HUES64 (cell line): ENCODE data around the gene PXDC1.
"Not testable (repeated sequence)": the region's sequence is repeated elsewhere in the genome, so short reads cannot be mapped to it uniquely, and the experiment has no call there.

Experiments
- H3K27ac ChIP-seq: 2 replicates; pipeline ENCODE4 v1.7.0; 2013; ENCODE audit warnings: low read depth, low read length, inconsistent platforms
- H3K27me3 ChIP-seq: 2 replicates; pipeline ENCODE4 v1.6.1; 2013; ENCODE audit warnings: mild to moderate bottlenecking, low read length; ENCODE audit not compliant: insufficient read depth
- H3K36me3 ChIP-seq: 2 replicates; pipeline ENCODE4 v1.6.1; 2013; ENCODE audit warnings: mild to moderate bottlenecking, low read length; ENCODE audit not compliant: insufficient read depth
- H3K4me1 ChIP-seq: 2 replicates; pipeline ENCODE4 v1.6.1; 2013; ENCODE audit warnings: mild to moderate bottlenecking, low read length, moderate library complexity; ENCODE audit not compliant: insufficient read depth
- H3K4me3 ChIP-seq: 2 replicates; pipeline ENCODE4 v1.5.1; 2013; ENCODE audit warnings: mild to moderate bottlenecking, low read length, moderate library complexity
- H3K9ac ChIP-seq: 2 replicates; pipeline ENCODE4 v1.6.1; 2013; ENCODE audit warnings: mild to moderate bottlenecking, low read depth, low read length
- H3K9me3 ChIP-seq: 2 replicates; pipeline ENCODE4 v1.6.1; 2013; ENCODE audit warnings: low read depth, low read length; ENCODE audit not compliant: insufficient read depth
- WGBS: fragments of 150-250, 120-280 bp; methylation state at CpG from one replicate; pipeline ENCODE4 v1.1.7; 2013; ENCODE audit warnings: missing lambda C conversion rate; 5-methylcytosine and 5-hydroxymethylcytosine counted together

Gene PXDC1

GRCh38 chr6:3725145-3726047, 26.1 kb downstream of the PXDC1 start:
- Histone ChIP-seq H3K9ac (no peak overlapping the region), H3K4me3 (no peak overlapping the region), H3K27me3 (no peaks in the 10 kb centered on the region), H3K9me3 (no peaks in the 10 kb centered on the region), H3K4me1 (peaks cover 15% of the 10 kb centered on the region), H3K27ac (no peak overlapping the region), H3K36me3 (no peaks in the 10 kb centered on the region)
- 93% methylated on average over 33 of the region's 33 CpGs for WGBS

GRCh38 chr6:3724451-3725144, 26.9 kb downstream of the PXDC1 start:
- Histone ChIP-seq H3K27ac (no peak overlapping the region), H3K27me3 (no peaks in the 10 kb centered on the region), H3K36me3 (no peaks in the 10 kb centered on the region), H3K9me3 (no peaks in the 10 kb centered on the region), H3K4me1 (peaks cover 15% of the 10 kb centered on the region), H3K9ac (no peak overlapping the region), H3K4me3 (no peak overlapping the region)
- WGBS, result 87% methylated on average over 22 of the region's 22 CpGs

DNA sequence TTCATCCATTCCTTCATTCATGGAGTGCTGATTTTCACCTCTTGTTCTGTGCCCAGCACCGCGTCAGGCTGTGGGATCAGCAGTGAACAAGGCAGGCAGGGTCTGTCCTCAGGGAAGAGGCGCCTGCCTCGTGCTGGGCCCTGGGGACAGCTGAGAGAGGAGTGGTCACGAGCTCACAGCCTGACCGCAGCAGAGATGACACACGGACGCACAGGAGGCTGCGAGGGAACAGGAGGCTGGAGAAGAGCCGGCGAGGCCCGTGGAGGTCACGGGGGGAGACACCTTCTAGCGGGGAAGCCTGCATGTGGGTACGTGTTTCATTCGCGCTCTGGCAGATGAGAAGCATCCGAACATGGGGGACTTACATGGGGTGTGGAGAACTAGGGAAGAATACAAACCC, 27.5 kb downstream of the PXDC1 start:
- peaks cover 15% of the 10 kb centered on the region for H3K4me1 ChIP-seq
- no peak overlapping the region for H3K27ac ChIP-seq
- WGBS, result 91% methylated on average over 18 of the region's 18 CpGs
- H3K36me3 ChIP-seq, result no peaks in the 10 kb centered on the region
- H3K9ac ChIP-seq, result no peak overlapping the region
- H3K4me3 ChIP-seq, result no peak overlapping the region
- no peaks in the 10 kb centered on the region for H3K9me3 ChIP-seq
- H3K27me3 ChIP-seq, result no peaks in the 10 kb centered on the region

GRCh38 chr6:3723251-3723650, 28.3 kb downstream of the PXDC1 start:
- H3K27ac ChIP-seq, result no peak overlapping the region
- WGBS, result 93% methylated on average over 8 of the region's 8 CpGs
- H3K9me3 ChIP-seq, result no peaks in the 10 kb centered on the region
- H3K27me3 ChIP-seq, result no peaks in the 10 kb centered on the region
- H3K9ac ChIP-seq, result no peak overlapping the region
- H3K36me3 ChIP-seq, result no peaks in the 10 kb centered on the region
- H3K4me3 ChIP-seq, result no peak overlapping the region
- peaks cover 15% of the 10 kb centered on the region for H3K4me1 ChIP-seq

DNA sequence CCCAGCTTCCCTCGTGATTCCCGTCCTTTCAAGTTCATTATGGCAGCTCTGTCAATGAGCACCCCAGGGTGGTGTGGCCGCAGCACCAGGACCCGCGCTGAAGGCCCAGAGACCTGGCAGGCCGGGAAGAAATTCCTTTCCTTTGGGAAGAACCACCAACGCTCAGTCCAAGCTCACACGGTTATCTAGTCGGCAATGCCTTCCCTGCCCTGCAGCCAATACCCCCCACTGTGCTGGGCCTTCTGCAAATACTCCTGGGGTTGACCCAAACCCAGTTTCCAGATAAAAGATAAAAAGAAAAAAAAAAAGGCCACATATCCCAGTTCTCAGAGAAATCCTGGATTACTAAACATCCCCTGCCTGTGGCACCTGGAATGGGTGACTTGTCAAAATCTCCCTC, 28.7 kb downstream of the PXDC1 start:
- WGBS, result 54% methylated on average over 9 of the region's 9 CpGs
- Histone ChIP-seq H3K9ac (no peak overlapping the region), H3K36me3 (no peaks in the 10 kb centered on the region), H3K27ac (no peak overlapping the region; the same call in 1 of the 2 replicates), H3K27me3 (no peaks in the 10 kb centered on the region), H3K9me3 (no peaks in the 10 kb centered on the region), H3K4me3 (no peak overlapping the region), H3K4me1 (peaks cover 15% of the 10 kb centered on the region)

- H3K36me3 ChIP-seq, result no peaks in the 10 kb centered on the region
Measured at GRCh38 chr6:3721810-3722621, 29.5 kb downstream of the PXDC1 start.

DNA sequence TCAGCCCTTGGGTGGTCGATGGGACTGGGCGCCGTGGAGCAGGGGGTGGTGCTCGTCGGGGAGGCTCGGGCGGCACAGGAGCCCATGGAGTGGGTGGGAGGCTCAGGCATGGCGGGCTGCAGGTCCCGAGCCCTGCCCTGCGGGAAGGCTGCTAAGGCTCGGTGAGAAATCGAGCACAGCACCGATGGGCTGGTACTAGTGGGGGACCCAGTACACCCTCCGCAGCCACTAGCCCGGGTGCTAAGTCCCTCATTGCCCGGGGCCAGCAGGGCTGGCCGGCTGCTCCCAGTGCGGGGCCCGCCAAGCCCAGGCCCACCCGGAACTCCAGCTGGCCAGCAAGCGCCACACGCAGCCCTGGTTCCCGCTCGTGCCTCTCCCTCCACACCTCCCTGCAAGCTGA, 30.7 kb downstream of the PXDC1 start:
- H3K4me1 ChIP-seq, result peaks cover 15% of the 10 kb centered on the region
- not testable (repeated sequence) for H3K36me3 ChIP-seq, H3K27ac ChIP-seq, H3K4me3 ChIP-seq, H3K9ac ChIP-seq, H3K9me3 ChIP-seq, H3K27me3 ChIP-seq
- 94% methylated on average over 24 of the region's 24 CpGs for WGBS

More at GRCh38 chr6:3721810-3722621, 29.5 kb downstream of the PXDC1 start:
- Histone ChIP-seq H3K9me3 (no peaks in the 10 kb centered on the region), H3K9ac (no peak overlapping the region), H3K4me3 (no peak overlapping the region), H3K4me1 (peaks cover 15% of the 10 kb centered on the region), H3K27me3 (no peaks in the 10 kb centered on the region), H3K27ac (peak overlapping the region; percentile 26; the same call in 1 of the 2 replicates)
- 36% methylated on average over 10 of the region's 11 CpGs for WGBS

GRCh38 chr6:3719462-3720308, 31.8 kb downstream of the PXDC1 start:
- 85% methylated on average over 20 of the region's 22 CpGs for WGBS

DNA sequence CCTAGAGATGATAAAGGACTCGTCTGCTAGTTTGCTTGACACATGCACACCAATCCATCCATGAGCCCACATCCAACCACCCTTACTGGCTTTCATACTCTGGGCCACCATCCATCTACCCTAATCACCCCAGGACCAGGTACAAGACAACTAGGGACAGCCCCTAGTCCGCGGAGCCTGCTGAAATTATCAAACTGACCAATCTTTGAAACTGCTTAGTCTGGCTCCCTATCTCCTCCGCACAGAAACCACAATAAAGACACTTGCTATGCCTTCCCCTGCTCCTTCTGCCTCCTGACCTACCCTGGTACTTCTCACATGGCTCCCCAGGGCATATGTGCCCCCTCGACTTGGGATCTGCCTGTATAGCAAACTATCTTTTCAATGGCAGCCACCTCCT, 33.1 kb downstream of the PXDC1 start:
- H3K9ac ChIP-seq, result no peak overlapping the region
- peaks cover 15% of the 10 kb centered on the region for H3K4me1 ChIP-seq
- H3K27ac ChIP-seq, result no peak overlapping the region
- WGBS, result 91% methylated on average over 5 of the region's 5 CpGs
- no peaks in the 10 kb centered on the region for H3K27me3 ChIP-seq
- 0 out of 2 replicates have a peak, but pooled peaks cover 2% of the 10 kb centered on the region for H3K9me3 ChIP-seq
- H3K36me3 ChIP-seq, result no peaks in the 10 kb centered on the region
- no peak overlapping the region for H3K4me3 ChIP-seq

More at GRCh38 chr6:3719462-3720308, 31.8 kb downstream of the PXDC1 start:
- no peak overlapping the region for H3K4me3 ChIP-seq
- no peak overlapping the region for H3K9ac ChIP-seq
- H3K36me3 ChIP-seq, result no peaks in the 10 kb centered on the region
- peaks cover 15% of the 10 kb centered on the region for H3K4me1 ChIP-seq
- no peaks in the 10 kb centered on the region for H3K27me3 ChIP-seq
- H3K9me3 ChIP-seq, result no peaks in the 10 kb centered on the region
- H3K27ac ChIP-seq, result no peak overlapping the region

DNA sequence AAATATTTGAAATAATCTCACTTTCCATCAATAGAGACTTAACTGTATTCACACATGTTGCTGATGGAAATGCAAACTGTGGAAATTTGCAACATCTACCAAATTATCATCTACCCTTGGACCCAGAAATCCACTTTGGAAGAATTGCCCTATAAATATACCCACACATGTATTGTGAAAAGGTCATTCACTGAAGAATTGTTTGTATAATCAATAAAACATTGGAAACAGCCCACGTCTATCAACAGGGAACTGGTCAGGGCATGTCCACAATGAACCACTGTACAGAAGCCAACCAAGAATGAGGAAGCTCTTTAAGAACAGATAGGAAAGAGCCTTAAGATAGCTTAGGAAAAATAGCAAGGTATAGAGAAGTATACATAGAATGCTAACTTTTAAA, 36.2 kb downstream of the PXDC1 start:
- H3K9me3 ChIP-seq, result 0 out of 2 replicates have a peak, but pooled peaks cover 2% of the 10 kb centered on the region
- no peaks in the 10 kb centered on the region for H3K36me3 ChIP-seq
- WGBS, result 100% methylated on average over 1 of the region's 1 CpG
- H3K4me3 ChIP-seq, result no peak overlapping the region
- no peak overlapping the region for H3K9ac ChIP-seq
- no peaks in the 10 kb centered on the region for H3K4me1 ChIP-seq
- no peaks in the 10 kb centered on the region for H3K27me3 ChIP-seq
- H3K27ac ChIP-seq, result no peak overlapping the region
